Transverse colon (tissue), 4 donors: ENCODE measurements around the gene GPATCH1. TPM values are rescaled to one million over a fixed set of nuclear protein-coding genes. Genes with fewer than 3 reads are reported as not detected.

ENCODE experiments used
- DNase-seq: peaks from one replicate; pipeline ENCODE4 v3.0.0-alpha.2; 2019
- H3K27ac ChIP-seq, 4 donors: fragments of 200-600 bp; sonication (generic); 2 replicates each; pipeline ENCODE4 v1.5.1; 2016 to 2018; ENCODE audit warnings: inconsistent platforms in 4 of 4
- H3K27me3 ChIP-seq: fragments of 200-600 bp; sonication (generic); 2 replicates; pipeline ENCODE4 v1.5.1; 2017; ENCODE audit warnings: inconsistent platforms
- H3K36me3 ChIP-seq, 4 donors: fragments of 200-600 bp; sonication (generic); 2 replicates each; pipeline ENCODE4 v1.5.1; 2017 to 2019; ENCODE audit warnings: inconsistent platforms in 4 of 4
- H3K4me1 ChIP-seq, 4 donors: fragments of 200-600 bp; sonication (generic); 2 replicates each; pipeline ENCODE4 v1.5.1; 2017 to 2020; ENCODE audit warnings: inconsistent platforms in 4 of 4
- H3K4me3 ChIP-seq, 4 donors: fragments of 200-600 bp; sonication (generic); 1 replicate in 1 of 4; 2 replicates in 3 of 4; pipeline versions ENCODE4 v1.5.1 to v1.6.1; 2017 to 2019; ENCODE audit warnings: inconsistent platforms in 4 of 4
- H3K9me3 ChIP-seq, 2 donors: fragments of 200-600 bp; sonication (generic); 2 replicates each; pipeline ENCODE4 v1.5.1; 2017 to 2019; ENCODE audit warnings: inconsistent platforms in 2 of 2
- CTCF ChIP-seq, 5 experiments: fragments of 200-600 bp in 3 of 5; fragments of 450-650 bp in 2 of 5; sonication (generic) in 3 of 5; IDR thresholded peaks; 1 replicate in 2 of 5; 2 replicates in 3 of 5; pipeline ENCODE4 v1.5.1; 2016 to 2017; ENCODE audit warnings: antibody characterized with exemption in 5 of 5, inconsistent platforms in 3 of 5, mild to moderate bottlenecking in 2 of 5, moderate library complexity in 1 of 5
- EP300 ChIP-seq: sonication (generic); formaldehyde crosslinking; IDR thresholded peaks from one replicate; pipeline ENCODE4 v1.6.1; 2017; ENCODE audit warnings: antibody characterized with exemption, low read depth
- POLR2A ChIP-seq: fragments of 450-650 bp; IDR thresholded peaks from one replicate; pipeline ENCODE4 v1.6.1; 2016; ENCODE audit warnings: antibody characterized with exemption, mild to moderate bottlenecking, moderate library complexity
- POLR2AphosphoS5 ChIP-seq, 3 donors: sonication (generic); formaldehyde crosslinking; IDR thresholded peaks; one replicate each; pipeline ENCODE4 v1.6.1; 2016; ENCODE audit warnings: antibody characterized with exemption in 3 of 3
- WGBS, 2 donors: methylation state at CpG; one replicate each; pipeline ENCODE4 v1.1.5; 2018; ENCODE audit warnings: low coverage in 1 of 2; 5-methylcytosine and 5-hydroxymethylcytosine counted together
- in situ Hi-C, 4 donors: fragments of 200-750 bp; cut with MboI; loops; one replicate each; pipeline versions ENCODE4 v1.15.0 to v1.15.1; 2017; ENCODE audit warnings: low sequenced_read_pairs in 3 of 4, low pct_ligation_motif_present in 1 of 4, low pct_unique_long_range_greater_than_20kb in 1 of 4
- intact Hi-C: fragments of 100-400 bp; cut with DNase I; formaldehyde crosslinking; loops from one replicate; pipeline ENCODE4 v1.15.1; 2023; ENCODE audit warnings: low total_unique reads
- total RNA-seq, 4 donors: library from RNA; depleted of rRNA; stranded (reverse); fragments of >200 nt; gene quantifications; one replicate each; pipeline ENCODE4 v1.1.0, GENCODE V29; 2016

The GPATCH1 gene
- total RNA-seq, 4 donors from 2014 or later, result 9.1 to 16.8 (median 14.8) TPM

- intact Hi-C loops, result no loop called here
- Histone ChIP-seq H3K4me1 (peaks cover 10 to 31% (median 17%) of the 10 kb centered on the region in 4 donors), H3K27ac (peak overlapping the region in 1 of 4 donors; percentile 65), H3K4me3 (no peak overlapping the region), H3K9me3 (no peaks in the 10 kb centered on the region), H3K36me3 (no peaks in the 10 kb centered on the region), H3K27me3 (no peaks in the 10 kb centered on the region)
- TF ChIP-seq CTCF (IDR thresholded peaks at IDR 0.05), result no peak
- in situ Hi-C loops, result no loop called here
- WGBS, 2 donors, result 59% methylated on average over 1 of the region's 1 CpG; no CpG with 5 or more reads in 1 of the 2 donors
- DNase-seq, result no peak
Observed at GRCh38 chr19:33171222-33171795, 90.3 kb downstream of the GPATCH1 start.

- H3K27me3 ChIP-seq, result no peaks in the 10 kb centered on the region
- H3K4me1 ChIP-seq, result peaks cover 10 to 31% (median 17%) of the 10 kb centered on the region in 4 donors
- no peaks in the 10 kb centered on the region for H3K9me3 ChIP-seq
- intact Hi-C loops (no loop called here), in situ Hi-C loops (no loop called here)
- no peak for DNase-seq
- H3K4me3 ChIP-seq, result no peak overlapping the region
- H3K36me3 ChIP-seq, result no peaks in the 10 kb centered on the region
- no peak for TF ChIP-seq CTCF (IDR thresholded peaks at IDR 0.05)
- no peak for TF ChIP-seq POLR2AphosphoS5 (IDR thresholded peaks at IDR 0.05)
- TF ChIP-seq EP300, result no peak
- no peak for TF ChIP-seq POLR2A
- WGBS, 2 donors, result 46 to 60% methylated on average over 6 of the region's 6 CpGs
- peak overlapping the region in 1 of 4 donors; percentile 65 for H3K27ac ChIP-seq
Observed at GRCh38 chr19:33171916-33172359, 91.0 kb downstream of the GPATCH1 start.

GRCh38 chr19:33174186-33174585 lies 93.2 kb downstream of the GPATCH1 start:
- WGBS, 2 donors, result 80% methylated on average over 5 of the region's 5 CpGs; no CpG with 5 or more reads in 1 of the 2 donors
- H3K27me3 ChIP-seq, result no peaks in the 10 kb centered on the region
- DNase-seq, result no peak
- no peaks in the 10 kb centered on the region for H3K36me3 ChIP-seq
- H3K27ac ChIP-seq, result no peak overlapping the region
- TF ChIP-seq CTCF (IDR thresholded peaks at IDR 0.05), result no peak
- no peak for TF ChIP-seq POLR2AphosphoS5 (IDR thresholded peaks at IDR 0.05)
- TF ChIP-seq POLR2A, result no peak
- TF ChIP-seq EP300, result no peak
- in situ Hi-C loops (no loop called here), intact Hi-C loops (no loop called here)
- no peak overlapping the region for H3K4me3 ChIP-seq
- H3K9me3 ChIP-seq, result no peaks in the 10 kb centered on the region
- peaks cover 13 to 43% (median 29%) of the 10 kb centered on the region in 4 donors for H3K4me1 ChIP-seq

GRCh38 chr19:33175156-33175782 lies 94.3 kb downstream of the GPATCH1 start:
- intact Hi-C loops (no loop called here), in situ Hi-C loops (no loop called here)
- TF ChIP-seq EP300, result no peak
- TF ChIP-seq POLR2A, result no peak
- no peak for TF ChIP-seq POLR2AphosphoS5 (IDR thresholded peaks at IDR 0.05)
- TF ChIP-seq CTCF (IDR thresholded peaks at IDR 0.05), result no peak
- Histone ChIP-seq H3K4me3 (no peak overlapping the region), H3K4me1 (peaks cover 13 to 43% (median 29%) of the 10 kb centered on the region in 4 donors), H3K36me3 (no peaks in the 10 kb centered on the region), H3K27ac (no peak overlapping the region), H3K9me3 (no peaks in the 10 kb centered on the region), H3K27me3 (no peaks in the 10 kb centered on the region)
- WGBS, 2 donors, result 93 to 98% methylated on average over 8 to 10 of the region's 10 CpGs
- DNase-seq, result no peak
